Osteocyte (in vitro differentiated cells): ENCODE data around the gene ZNF628. TPM values are rescaled to one million over a fixed set of nuclear protein-coding genes. Genes with fewer than 3 reads are reported as not detected.

Experiments
- DNase-seq: peaks from one replicate; pipeline ENCODE4 v3.0.0; 2021; ENCODE audit warnings: mixed read lengths; ENCODE audit not compliant: unreplicated experiment; ENCODE audit errors: extremely low spot score
- H3K27ac Mint-ChIP-seq: one replicate; pipeline ENCODE4 v1.8.0; 2021; ENCODE audit warnings: mild to moderate bottlenecking, mixed read lengths; ENCODE audit not compliant: unreplicated experiment
- H3K27me3 Mint-ChIP-seq: one replicate; pipeline ENCODE4 v1.8.0; 2021; ENCODE audit warnings: mixed read lengths; ENCODE audit not compliant: unreplicated experiment
- H3K36me3 Mint-ChIP-seq: one replicate; pipeline ENCODE4 v1.8.0; 2021; ENCODE audit warnings: mixed read lengths; ENCODE audit not compliant: unreplicated experiment
- H3K4me1 Mint-ChIP-seq: one replicate; pipeline ENCODE4 v1.8.0; 2021; ENCODE audit warnings: mixed read lengths; ENCODE audit not compliant: unreplicated experiment
- H3K4me3 Mint-ChIP-seq: one replicate; pipeline ENCODE4 v1.8.0; 2021; ENCODE audit warnings: mild to moderate bottlenecking, moderate library complexity, mixed read lengths; ENCODE audit not compliant: unreplicated experiment
- H3K9me3 Mint-ChIP-seq: one replicate; pipeline ENCODE4 v1.8.0; 2021; ENCODE audit warnings: mixed read lengths; ENCODE audit not compliant: unreplicated experiment
- CTCF ChIP-seq: fragments of 200-600 bp; sonication (generic); IDR thresholded peaks from 2 replicates; pipeline ENCODE4 v1.5.0; 2021; ENCODE audit warnings: antibody characterized with exemption, mild to moderate bottlenecking, moderate library complexity
- total RNA-seq: library from RNA; stranded (reverse); gene quantifications from 2 replicates; pipeline ENCODE4 v1.2.1, GENCODE V29; 2021

ZNF628 gene
- total RNA-seq, 1 donor from 2014 or later: 11.6 TPM

- Mint-ChIP-seq H3K9me3 (no peaks in the 10 kb centered on the region), H3K4me3 (no peak overlapping the region), H3K27ac (no peak overlapping the region), H3K4me1 (peaks cover 43% of the 10 kb centered on the region), H3K27me3 (no peaks in the 10 kb centered on the region), H3K36me3 (no peaks in the 10 kb centered on the region)
- TF ChIP-seq CTCF: no peak
- no peak for DNase-seq
Measured at GRCh38 chr19:55488986-55489710, 12.7 kb downstream of the ZNF628 start.

GRCh38 chr19:55489711-55490477 is 13.5 kb downstream of the ZNF628 start:
- H3K27me3 Mint-ChIP-seq: no peaks in the 10 kb centered on the region
- H3K36me3 Mint-ChIP-seq: no peaks in the 10 kb centered on the region
- DNase-seq: no peak
- no peak for TF ChIP-seq CTCF
- H3K4me3 Mint-ChIP-seq: no peak overlapping the region
- H3K9me3 Mint-ChIP-seq: no peaks in the 10 kb centered on the region
- peaks cover 46% of the 10 kb centered on the region for H3K4me1 Mint-ChIP-seq
- H3K27ac Mint-ChIP-seq: no peak overlapping the region

GRCh38 chr19:55490478-55491432 is 14.3 kb downstream of the ZNF628 start:
- Mint-ChIP-seq H3K27ac (no peak overlapping the region), H3K4me1 (peaks cover 43% of the 10 kb centered on the region), H3K27me3 (no peaks in the 10 kb centered on the region), H3K9me3 (no peaks in the 10 kb centered on the region), H3K4me3 (no peak overlapping the region), H3K36me3 (no peaks in the 10 kb centered on the region)
- DNase-seq: no peak
- no peak for TF ChIP-seq CTCF

- H3K36me3 Mint-ChIP-seq: no peaks in the 10 kb centered on the region
- H3K27ac Mint-ChIP-seq: no peak overlapping the region
- DNase-seq: no peak
- H3K4me1 Mint-ChIP-seq: peaks cover 37% of the 10 kb centered on the region
- no peaks in the 10 kb centered on the region for H3K9me3 Mint-ChIP-seq
- no peak overlapping the region for H3K4me3 Mint-ChIP-seq
- no peak for TF ChIP-seq CTCF
- H3K27me3 Mint-ChIP-seq: no peaks in the 10 kb centered on the region
Measured at GRCh38 chr19:55491546-55492360, 15.3 kb downstream of the ZNF628 start.
